Measurements from ENCODE around the gene MAGI2. TPM values are rescaled to one million over a fixed set of nuclear protein-coding genes. Genes with fewer than 3 reads are reported as not detected.

MAGI2 gene
- total RNA-seq, 3 donors from 2014 or later = 9.8 to 22.7 (median 20.2) TPM

GRCh38 chr7:78264105-78264504, 1189.4 kb downstream of the MAGI2 start:
- no peak overlapping the region for H3K4me3 ChIP-seq
- no peaks in the 10 kb centered on the region for H3K36me3 ChIP-seq
- TF ChIP-seq POLR2A (IDR thresholded peaks at IDR 0.05) (no peak), CTCF (IDR thresholded peaks at IDR 0.05) (no peak), POLR2AphosphoS5 (IDR thresholded peaks at IDR 0.05) (no peak)
- no peaks in the 10 kb centered on the region for H3K9me3 ChIP-seq
- no peak for DNase-seq (ENCODE audit: low spot score in 2 of 2)
- H3K27ac ChIP-seq = no peak overlapping the region
- H3K27me3 ChIP-seq = no peaks in the 10 kb centered on the region
- intact Hi-C loops (cut with DNase I; ENCODE audit: low total_unique reads) = no loop called here
- H3K4me1 ChIP-seq = no peaks in the 10 kb centered on the region

- H3K4me3 ChIP-seq = no peak overlapping the region
- H3K27me3 ChIP-seq = no peaks in the 10 kb centered on the region
- DNase-seq (ENCODE audit: low spot score in 2 of 2) = no peak
- no peak overlapping the region for H3K27ac ChIP-seq
- TF ChIP-seq POLR2A (IDR thresholded peaks at IDR 0.05) (no peak), CTCF (IDR thresholded peaks at IDR 0.05) (no peak), POLR2AphosphoS5 (IDR thresholded peaks at IDR 0.05) (no peak)
- H3K4me1 ChIP-seq = no peaks in the 10 kb centered on the region
- H3K9me3 ChIP-seq = no peaks in the 10 kb centered on the region
- intact Hi-C loops (cut with DNase I; ENCODE audit: low total_unique reads) = no loop called here
- H3K36me3 ChIP-seq = no peaks in the 10 kb centered on the region
Observed at GRCh38 chr7:78261739-78262138, 1191.7 kb downstream of the MAGI2 start.

- Histone ChIP-seq H3K27me3 (no peaks in the 10 kb centered on the region), H3K36me3 (no peaks in the 10 kb centered on the region), H3K4me1 (no peaks in the 10 kb centered on the region), H3K4me3 (no peak overlapping the region), H3K9me3 (no peaks in the 10 kb centered on the region), H3K27ac (no peak overlapping the region)
- TF ChIP-seq CTCF (IDR thresholded peaks at IDR 0.05) (no peak), POLR2A (IDR thresholded peaks at IDR 0.05) (no peak), POLR2AphosphoS5 (IDR thresholded peaks at IDR 0.05) (no peak)
- intact Hi-C loops (cut with DNase I; ENCODE audit: low total_unique reads) = no loop called here
- no peak for DNase-seq (ENCODE audit: low spot score in 2 of 2)
Observed at GRCh38 chr7:78261302-78261701, 1192.2 kb downstream of the MAGI2 start.

- DNase-seq (ENCODE audit: low spot score in 2 of 2) = no peak
- intact Hi-C loops (cut with DNase I; ENCODE audit: low total_unique reads) = no loop called here
- no peaks in the 10 kb centered on the region for H3K4me1 ChIP-seq
- no peaks in the 10 kb centered on the region for H3K9me3 ChIP-seq
- TF ChIP-seq CTCF (IDR thresholded peaks at IDR 0.05) (no peak), POLR2A (IDR thresholded peaks at IDR 0.05) (no peak), POLR2AphosphoS5 (IDR thresholded peaks at IDR 0.05) (no peak)
- H3K27ac ChIP-seq = no peak overlapping the region
- no peaks in the 10 kb centered on the region for H3K27me3 ChIP-seq
- no peaks in the 10 kb centered on the region for H3K36me3 ChIP-seq
- H3K4me3 ChIP-seq = no peak overlapping the region
Observed at GRCh38 chr7:78260826-78261225, 1192.6 kb downstream of the MAGI2 start.

GRCh38 chr7:78254726-78255055, 1198.8 kb downstream of the MAGI2 start:
- Histone ChIP-seq H3K27me3 (no peaks in the 10 kb centered on the region), H3K36me3 (no peaks in the 10 kb centered on the region), H3K27ac (no peak overlapping the region), H3K4me3 (no peak overlapping the region), H3K9me3 (no peaks in the 10 kb centered on the region), H3K4me1 (no peaks in the 10 kb centered on the region)
- intact Hi-C loops (cut with DNase I; ENCODE audit: low total_unique reads) = no loop called here
- TF ChIP-seq POLR2A (IDR thresholded peaks at IDR 0.05) = no peak
- no peak for TF ChIP-seq POLR2AphosphoS5 (IDR thresholded peaks at IDR 0.05)
- no peak for TF ChIP-seq CTCF (IDR thresholded peaks at IDR 0.05)
- no peak for DNase-seq (ENCODE audit: low spot score in 2 of 2)

Measured in breast epithelium (tissue), 4 donors.